SU-DHL-6 (cell line): Measurements from ENCODE around the gene GLIPR2.

ENCODE experiments used
- CTCF ChIP-seq: fragments of 200-600 bp; sonication (generic); IDR thresholded peaks from one replicate; pipeline ENCODE4 v1.5.1; 2017; ENCODE audit warnings: antibody characterized with exemption, mild to moderate bottlenecking, low read length, moderate library complexity; ENCODE audit not compliant: insufficient read depth, poor library complexity, severe bottlenecking
- EZH2phosphoT487 ChIP-seq: fragments of 200-600 bp; sonication (generic), shearing (Covaris generic); conservative IDR thresholded peaks from 2 replicates; pipeline ENCODE4 v1.6.1; 2018; ENCODE audit warnings: mild to moderate bottlenecking, antibody characterized with exemption, low read length, moderate library complexity, mixed read lengths

- TF ChIP-seq CTCF (no peak), EZH2phosphoT487 (no peak)
These were observed 41.0 kb downstream of the GLIPR2 start for GRCh38 chr9:36177571-36177970.
